ENCODE results near the gene SHH.

Gene SHH

DNA sequence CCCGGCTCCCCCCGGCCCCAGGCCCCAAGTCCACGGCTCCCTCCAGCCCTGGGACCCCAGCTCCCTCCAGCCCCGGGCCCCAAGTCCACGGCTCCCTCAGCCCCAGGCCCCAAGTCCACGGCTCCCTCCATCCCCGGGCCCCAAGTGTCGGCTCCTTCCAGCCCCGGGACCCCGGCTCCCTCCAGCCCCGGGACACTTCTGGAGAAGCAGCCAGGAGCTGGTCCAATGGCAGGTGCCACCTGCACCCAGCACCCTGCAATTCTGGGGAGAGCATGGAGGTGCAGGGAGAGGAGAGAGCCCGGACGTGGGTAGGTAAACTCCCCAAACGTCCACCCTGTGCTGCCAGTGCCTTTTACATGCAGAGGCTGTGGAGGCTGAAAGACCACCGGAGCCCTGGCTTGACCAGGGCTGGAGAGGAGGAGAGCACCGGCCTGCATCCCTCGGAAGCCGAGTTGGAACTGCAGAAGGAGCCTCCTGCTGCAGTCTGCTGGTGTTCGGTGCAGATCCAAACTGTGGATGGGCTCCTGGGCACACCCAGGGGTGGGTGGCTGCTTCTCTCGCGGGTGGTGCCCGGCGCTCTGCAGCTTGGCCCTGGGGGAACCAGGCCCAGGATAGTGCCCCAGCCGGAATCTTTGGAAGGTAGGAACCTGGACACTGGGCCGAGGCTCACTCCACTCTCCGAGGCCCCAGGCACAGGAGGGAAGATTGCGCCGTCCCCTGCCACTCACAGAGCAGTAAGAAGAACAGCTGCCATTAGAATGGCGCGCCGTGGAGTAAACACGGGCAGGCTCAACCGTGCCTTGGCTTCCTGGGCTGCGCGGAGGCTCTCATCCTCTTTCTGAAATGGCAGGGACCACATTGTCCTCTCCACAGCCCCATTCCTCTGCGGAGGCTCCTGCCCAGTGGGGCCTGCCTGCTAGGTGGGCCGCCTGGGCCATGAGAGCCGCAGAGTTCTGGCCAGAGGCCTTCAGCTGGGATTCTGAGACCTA lies 14.7 kb downstream of the SHH start:
- no peak overlapping the region for H3K9ac ChIP-seq (ENCODE audit: low read length)
- H3K4me3 ChIP-seq (ENCODE audit: low read length): no peak overlapping the region
- no peaks in the 10 kb centered on the region for H3K36me3 ChIP-seq (replicated peaks; ENCODE audit: insufficient read depth, low read length)
- no peak overlapping the region; the same call in 1 of the 2 replicates for H3K4me2 ChIP-seq (ENCODE audit: low read depth, low read length)
- TF ChIP-seq CTCF (IDR thresholded peaks at IDR 0.05; ENCODE audit: low read length): no peak; the same call in 1 of the 2 replicates
- TF ChIP-seq EZH2phosphoT487 (IDR thresholded peaks at IDR 0.05; ENCODE audit: low read length): no peak
- TF ChIP-seq EZH2 (optimal IDR thresholded peaks at IDR 0.05; ENCODE audit: low read depth, low read length): no peak
- no peak for DNase-seq
- no peaks in the 10 kb centered on the region for H3K79me2 ChIP-seq (ENCODE audit: low read length)
- peaks cover 48% of the 10 kb centered on the region for H3K27me3 ChIP-seq (replicated peaks; ENCODE audit: insufficient read depth, low read length)
- H3K9me2 ChIP-seq (replicated peaks; ENCODE audit: insufficient read depth, low read length): no peaks in the 10 kb centered on the region
- no peaks in the 10 kb centered on the region for H4K20me1 ChIP-seq (ENCODE audit: insufficient read depth, low read length)
- no peak overlapping the region for H2AFZ ChIP-seq (ENCODE audit: low read length)
- no peaks in the 10 kb centered on the region for H3F3A ChIP-seq (ENCODE audit: insufficient read depth, low read length)
- H3K4me1 ChIP-seq (ENCODE audit: low read length): peaks cover 20% of the 10 kb centered on the region
- no peak overlapping the region for H3K27ac ChIP-seq (ENCODE audit: low read length)
- H3K9me3 ChIP-seq (replicated peaks; ENCODE audit: insufficient read depth, low read length): no peaks in the 10 kb centered on the region

DNA sequence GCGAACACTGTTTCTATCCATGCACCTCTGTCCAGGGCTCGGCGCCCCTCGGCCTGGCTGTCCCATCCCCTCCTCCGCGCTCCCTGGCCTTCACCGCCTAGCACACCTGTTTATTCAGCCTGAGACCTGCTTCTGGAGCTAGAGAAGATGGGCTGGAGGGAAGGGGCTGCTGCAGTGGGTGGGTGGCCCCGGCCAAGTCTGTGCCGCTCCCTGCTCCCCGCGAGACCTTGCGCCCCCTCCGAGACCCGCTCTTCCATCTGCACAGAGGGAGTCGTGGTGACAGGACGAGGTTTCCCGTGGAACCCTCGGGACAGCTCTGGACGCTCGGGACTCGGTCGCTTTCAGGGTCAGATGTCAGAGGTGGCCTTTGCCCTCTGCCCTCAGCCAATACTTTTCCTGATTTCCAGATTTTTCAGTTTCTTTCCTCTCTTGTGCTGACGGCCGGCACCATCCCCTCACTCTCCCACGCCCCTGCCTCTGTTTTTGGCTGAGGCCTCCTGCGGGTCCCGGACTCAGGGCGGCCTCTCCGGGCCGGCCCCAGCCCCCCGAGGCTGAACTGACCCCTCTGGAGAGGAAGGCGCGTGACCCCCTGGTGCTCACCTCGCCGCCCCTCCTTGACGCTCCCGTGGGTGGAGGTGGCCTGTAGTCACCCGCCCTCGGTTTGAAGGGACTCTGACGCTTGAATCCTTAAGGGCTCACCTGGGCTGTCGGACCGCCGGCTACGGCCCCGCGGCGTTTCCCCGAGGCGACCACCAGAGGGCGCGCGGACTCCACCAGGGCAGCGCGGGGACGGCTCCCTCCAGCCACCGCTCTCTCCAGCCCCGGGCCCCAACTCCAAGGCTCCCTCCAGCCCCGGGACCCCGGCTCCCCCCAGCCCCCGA lies 15.6 kb downstream of the SHH start:
- Histone ChIP-seq H3K27me3 (replicated peaks; ENCODE audit: insufficient read depth, low read length) (peaks cover 38% of the 10 kb centered on the region), H3K4me2 (ENCODE audit: low read depth, low read length) (peak overlapping the region; percentile 66; the same call in 1 of the 2 replicates), H3K27ac (ENCODE audit: low read length) (no peak overlapping the region), H2AFZ (ENCODE audit: low read length) (no peak overlapping the region), H3K4me1 (ENCODE audit: low read length) (peaks cover 20% of the 10 kb centered on the region), H3K4me3 (ENCODE audit: low read length) (no peak overlapping the region), H3K9ac (ENCODE audit: low read length) (no peak overlapping the region), H3K36me3 (replicated peaks; ENCODE audit: insufficient read depth, low read length) (no peaks in the 10 kb centered on the region), H3K79me2 (ENCODE audit: low read length) (no peaks in the 10 kb centered on the region), H4K20me1 (ENCODE audit: insufficient read depth, low read length) (no peaks in the 10 kb centered on the region), H3K9me2 (replicated peaks; ENCODE audit: insufficient read depth, low read length) (no peaks in the 10 kb centered on the region), H3F3A (ENCODE audit: insufficient read depth, low read length) (no peaks in the 10 kb centered on the region), H3K9me3 (replicated peaks; ENCODE audit: insufficient read depth, low read length) (no peaks in the 10 kb centered on the region)
- DNase-seq: peak; percentile 55
- TF ChIP-seq EZH2phosphoT487 (IDR thresholded peaks at IDR 0.05; ENCODE audit: low read length): no peak
- TF ChIP-seq CTCF (IDR thresholded peaks at IDR 0.05; ENCODE audit: low read length): peak; percentile 62

DNA sequence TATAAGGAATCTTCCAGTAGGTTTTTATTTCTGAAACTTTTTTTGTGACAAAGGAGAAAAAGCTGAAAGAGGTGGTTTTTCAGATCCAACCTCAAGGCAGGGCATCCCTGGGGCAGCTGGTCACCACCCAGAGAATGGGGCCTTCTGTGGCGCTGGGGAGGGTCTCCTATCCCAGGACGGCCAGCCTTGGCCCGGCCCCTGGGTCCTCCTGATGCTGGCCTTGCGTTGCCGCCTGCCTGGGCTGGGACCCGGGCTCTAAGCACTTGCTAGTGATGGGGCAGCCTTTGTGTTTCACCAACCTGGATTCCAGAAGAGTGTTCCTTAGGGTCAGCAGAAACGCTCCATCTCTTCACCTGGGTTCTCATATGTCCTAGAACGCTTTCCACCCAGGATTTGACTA lies 16.3 kb downstream of the SHH start:
- Histone ChIP-seq H3K9me2 (replicated peaks; ENCODE audit: insufficient read depth, low read length) (no peaks in the 10 kb centered on the region), H3K4me2 (ENCODE audit: low read depth, low read length) (no peak overlapping the region), H4K20me1 (ENCODE audit: insufficient read depth, low read length) (no peaks in the 10 kb centered on the region), H3K27me3 (replicated peaks; ENCODE audit: insufficient read depth, low read length) (peaks cover 31% of the 10 kb centered on the region), H3K27ac (ENCODE audit: low read length) (no peak overlapping the region), H3K4me1 (ENCODE audit: low read length) (peaks cover 19% of the 10 kb centered on the region), H3K79me2 (ENCODE audit: low read length) (no peaks in the 10 kb centered on the region), H3K9ac (ENCODE audit: low read length) (no peak overlapping the region), H3K9me3 (replicated peaks; ENCODE audit: insufficient read depth, low read length) (no peaks in the 10 kb centered on the region), H3F3A (ENCODE audit: insufficient read depth, low read length) (no peaks in the 10 kb centered on the region), H3K4me3 (ENCODE audit: low read length) (no peak overlapping the region), H3K36me3 (replicated peaks; ENCODE audit: insufficient read depth, low read length) (no peaks in the 10 kb centered on the region), H2AFZ (ENCODE audit: low read length) (no peak overlapping the region)
- no peak for TF ChIP-seq EZH2 (optimal IDR thresholded peaks at IDR 0.05; ENCODE audit: low read depth, low read length)
- DNase-seq: no peak

All from MM.1S (cell line).